Prostate gland (tissue), 2 donors: ENCODE measurements around the gene TFEB. TPM values are rescaled to one million over a fixed set of nuclear protein-coding genes. Genes with fewer than 3 reads are reported as not detected.
A peak's percentile ranks its signal among the peaks of the same experiment; 100 is the strongest.

Experiments used
- DNase-seq: peaks from one replicate; pipeline ENCODE4 v3.0.0-alpha.2; 2019; ENCODE audit warnings: low spot score
- H3K27ac ChIP-seq, 2 donors: fragments of 200-600 bp; sonication (generic); 2 replicates each; pipeline ENCODE4 v1.5.1; 2017 to 2019
- H3K27me3 ChIP-seq: fragments of 200-600 bp; sonication (generic); replicated peaks from 2 replicates; pipeline ENCODE4 v1.5.1; 2019; ENCODE audit not compliant: insufficient read depth
- H3K36me3 ChIP-seq, 2 donors: fragments of 200-600 bp; sonication (generic); 1 replicate in 1 of 2; 2 replicates in 1 of 2; pipeline versions ENCODE4 v1.5.1 to v1.8.1; 2017 to 2019
- H3K4me1 ChIP-seq: fragments of 200-600 bp; sonication (generic); replicated peaks from 2 replicates; pipeline ENCODE4 v1.5.1; 2019
- H3K4me3 ChIP-seq, 2 donors: fragments of 200-600 bp; sonication (generic); 2 replicates each; pipeline ENCODE4 v1.5.1; 2017 to 2019
- H3K9me3 ChIP-seq: fragments of 200-600 bp; sonication (generic); 2 replicates; pipeline ENCODE4 v1.5.1; 2017
- CTCF ChIP-seq, 4 experiments: fragments of 200-600 bp in 2 of 4; fragments of 450-650 bp in 2 of 4; sonication (generic) in 2 of 4; IDR thresholded peaks; 1 replicate in 3 of 4; 2 replicates in 1 of 4; pipeline ENCODE4 v1.5.1; 2016 to 2019; ENCODE audit warnings: antibody characterized with exemption in 4 of 4, mild to moderate bottlenecking in 2 of 4, moderate library complexity in 2 of 4
- POLR2A ChIP-seq: fragments of 450-650 bp; IDR thresholded peaks from one replicate; pipeline ENCODE4 v1.6.1; 2016; ENCODE audit warnings: antibody characterized with exemption, mild to moderate bottlenecking
- POLR2AphosphoS5 ChIP-seq: sonication (generic); formaldehyde crosslinking; IDR thresholded peaks from one replicate; pipeline ENCODE4 v1.6.1; 2017; ENCODE audit warnings: antibody characterized with exemption
- WGBS: methylation state at CpG from one replicate; pipeline ENCODE4 v1.1.5; 2018; 5-methylcytosine and 5-hydroxymethylcytosine counted together
- intact Hi-C: fragments of 100-400 bp; cut with DNase I; formaldehyde crosslinking; loops from one replicate; pipeline ENCODE4 v1.14.2; 2022
- total RNA-seq, 2 donors: library from RNA; depleted of rRNA; stranded (reverse); fragments of >200 nt; gene quantifications; one replicate each; pipeline ENCODE4 v1.1.0, GENCODE V29; 2016

The TFEB gene
- total RNA-seq, 2 donors from 2014 or later: 28.4 to 31.2 TPM

GRCh38 chr6:41654698-41655151, 80.7 kb downstream of the TFEB start:
- intact Hi-C loops: no loop called here
- DNase-seq: no peak
- no peaks in the 10 kb centered on the region for H3K36me3 ChIP-seq
- H3K27ac ChIP-seq: no peak overlapping the region
- H3K27me3 ChIP-seq: no peaks in the 10 kb centered on the region
- TF ChIP-seq CTCF (IDR thresholded peaks at IDR 0.05) (no peak), POLR2AphosphoS5 (no peak)
- no peak overlapping the region for H3K4me3 ChIP-seq
- WGBS: 89% methylated on average over 8 of the region's 8 CpGs
- H3K4me1 ChIP-seq: no peaks in the 10 kb centered on the region
- H3K9me3 ChIP-seq: no peaks in the 10 kb centered on the region

- 76% methylated on average over 5 of the region's 5 CpGs for WGBS
- Histone ChIP-seq H3K4me1 (no peaks in the 10 kb centered on the region), H3K27me3 (no peaks in the 10 kb centered on the region), H3K4me3 (no peak overlapping the region), H3K27ac (no peak overlapping the region), H3K9me3 (no peaks in the 10 kb centered on the region), H3K36me3 (no peaks in the 10 kb centered on the region)
- no peak for DNase-seq
- intact Hi-C loops: no loop called here
- TF ChIP-seq CTCF (IDR thresholded peaks at IDR 0.05) (no peak), POLR2AphosphoS5 (no peak), POLR2A (no peak)
Measured at GRCh38 chr6:41654151-41654697, 81.2 kb downstream of the TFEB start.

- Histone ChIP-seq H3K27me3 (no peaks in the 10 kb centered on the region), H3K36me3 (no peaks in the 10 kb centered on the region), H3K4me1 (no peaks in the 10 kb centered on the region), H3K9me3 (no peaks in the 10 kb centered on the region), H3K4me3 (no peak overlapping the region), H3K27ac (no peak overlapping the region)
- no peak for DNase-seq
- WGBS: 91% methylated on average over 5 of the region's 5 CpGs
- TF ChIP-seq CTCF (IDR thresholded peaks at IDR 0.05): no peak
- no peak for TF ChIP-seq POLR2A
- no peak for TF ChIP-seq POLR2AphosphoS5
- intact Hi-C loops: no loop called here
Measured at GRCh38 chr6:41653691-41654090, 81.7 kb downstream of the TFEB start.

GRCh38 chr6:41652866-41653652, 82.3 kb downstream of the TFEB start:
- Histone ChIP-seq H3K4me1 (no peaks in the 10 kb centered on the region), H3K27ac (peak overlapping the region; percentile 4 to 33), H3K4me3 (no peak overlapping the region), H3K27me3 (no peaks in the 10 kb centered on the region), H3K9me3 (no peaks in the 10 kb centered on the region), H3K36me3 (no peaks in the 10 kb centered on the region)
- 54% methylated on average over 32 of the region's 32 CpGs for WGBS
- intact Hi-C loops: no loop called here
- DNase-seq: peak; percentile 81
- peak in 3 of 4 experiments; percentile 28 to 43 (median 31) for TF ChIP-seq CTCF (IDR thresholded peaks at IDR 0.05)
- TF ChIP-seq POLR2AphosphoS5: peak; percentile 72
- no peak for TF ChIP-seq POLR2A
